IMR-90 (cell line): ENCODE results near the gene BAHD1. TPM values are rescaled to one million over a fixed set of nuclear protein-coding genes. Genes with fewer than 3 reads are reported as not detected.

Source experiments
- ATAC-seq: fragments of 200-7000 bp; cut with Tn5 transposase; 2 replicates; pipeline ENCODE4 v1.9.1; 2020; ENCODE audit warnings: low read depth, mild to moderate bottlenecking, moderate library complexity
- BruUV-seq: library from RNA; stranded (reverse); fragments of 400-500 nt; replicated peaks from 2 replicates; lab custom pipeline; 2021; lab: Mats Ljungman, UMichigan
- CTCF ChIA-PET: fragments of 300-600 bp; formaldehyde crosslinking; extraction: SDS; loops from one replicate; lab custom pipeline; 2021; ENCODE audit warnings: antibody characterized with exemption; lab: Yijun Ruan, JAX
- POLR2A ChIA-PET: fragments of 300-600 bp; sonication (Branson Sonifier 250); formaldehyde crosslinking; loops from one replicate; lab custom pipeline; 2022; ENCODE audit warnings: antibody characterized with exemption; ENCODE audit not compliant: unreplicated experiment; lab: Charles Lee
- DNase-seq: peaks from one replicate; pipeline ENCODE4 v3.0.0; 2013
- H2AFZ ChIP-seq: replicated peaks from 2 replicates; pipeline ENCODE3; 2013; ENCODE audit warnings: low read length, mild to moderate bottlenecking; ENCODE audit not compliant: poor library complexity
- H2AK5ac ChIP-seq: 2 replicates; pipeline ENCODE4 v1.6.1; 2013; ENCODE audit warnings: low read depth, low read length, inconsistent platforms
- H2AK9ac ChIP-seq: replicated peaks from 2 replicates; pipeline ENCODE3; 2013; ENCODE audit warnings: mild to moderate bottlenecking, low read depth, low read length, moderate library complexity; ENCODE audit not compliant: poor library complexity
- H2BK120ac ChIP-seq: 2 replicates; pipeline ENCODE4 v1.6.1; 2013; ENCODE audit warnings: low read depth, low read length, inconsistent platforms
- H2BK15ac ChIP-seq: 3 replicates; pipeline ENCODE4 v1.6.1; 2013; ENCODE audit warnings: low read depth, low read length, inconsistent platforms
- H2BK20ac ChIP-seq: 2 replicates; pipeline ENCODE4 v1.6.1; 2013; ENCODE audit warnings: low read depth, mild to moderate bottlenecking, inconsistent platforms, low read length, moderate library complexity
- H2BK5ac ChIP-seq: 2 replicates; pipeline ENCODE4 v1.6.1; 2013; ENCODE audit warnings: mild to moderate bottlenecking, low read depth, low read length, inconsistent platforms; ENCODE audit not compliant: poor library complexity, severe bottlenecking
- H3K14ac ChIP-seq: replicated peaks from 2 replicates; pipeline ENCODE4 v1.6.1; 2013; ENCODE audit warnings: low read depth, low read length, inconsistent platforms
- H3K18ac ChIP-seq: 2 replicates; pipeline ENCODE4 v1.6.1; 2013; ENCODE audit warnings: low read depth, low read length, control low read depth
- H3K23ac ChIP-seq: 2 replicates; pipeline ENCODE4 v1.6.1; 2013; ENCODE audit warnings: low read depth, low read length, inconsistent platforms
- H3K27ac ChIP-seq: 2 replicates; pipeline ENCODE4 v1.5.1; 2013; ENCODE audit warnings: mild to moderate bottlenecking, control low read depth, low read length; ENCODE audit not compliant: insufficient read depth
- H3K27me3 ChIP-seq: 2 replicates; pipeline ENCODE4 v1.6.1; 2013; ENCODE audit warnings: low read length; ENCODE audit not compliant: control insufficient read depth, insufficient read depth
- H3K36me3 ChIP-seq: 2 replicates; pipeline ENCODE4 v1.6.1; 2013; ENCODE audit warnings: low read length, mixed read lengths; ENCODE audit not compliant: control insufficient read depth, insufficient read depth
- H3K4ac ChIP-seq: 2 replicates; pipeline ENCODE4 v1.6.1; 2013; ENCODE audit warnings: low read depth, low read length, inconsistent platforms
- H3K4me1 ChIP-seq: 2 replicates; pipeline ENCODE4 v1.6.1; 2013; ENCODE audit warnings: low read length, mixed read lengths; ENCODE audit not compliant: control insufficient read depth, insufficient read depth
- H3K4me2 ChIP-seq: 2 replicates; pipeline ENCODE4 v1.6.1; 2013; ENCODE audit warnings: low read depth, mild to moderate bottlenecking, control low read depth, low read length, moderate library complexity
- H3K4me3 ChIP-seq: 2 replicates; pipeline ENCODE4 v1.5.1; 2013; ENCODE audit warnings: low read depth, mild to moderate bottlenecking, control low read depth, low read length, moderate library complexity; ENCODE audit not compliant: insufficient read depth
- H3K56ac ChIP-seq: 2 replicates; pipeline ENCODE4 v1.6.1; 2013; ENCODE audit warnings: low read length, inconsistent platforms; ENCODE audit not compliant: insufficient read depth; ENCODE audit errors: extremely low read depth
- H3K79me1 ChIP-seq, 2 experiments: 2 replicates each; pipeline ENCODE4 v1.6.1; 2013; ENCODE audit warnings: low read length in 2 of 2, inconsistent platforms in 1 of 2, low read depth in 1 of 2
- H3K9ac ChIP-seq: 2 replicates; pipeline ENCODE4 v1.6.1; 2013; ENCODE audit warnings: low read depth, low read length, control low read depth
- H3K9me1 ChIP-seq: 2 replicates; pipeline ENCODE4 v1.6.1; 2013; ENCODE audit warnings: low read length, inconsistent platforms; ENCODE audit not compliant: insufficient read depth
- H3K9me3 ChIP-seq: 2 replicates; pipeline ENCODE4 v1.6.1; 2013; ENCODE audit warnings: low read length; ENCODE audit not compliant: control insufficient read depth, insufficient read depth
- H4K20me1 ChIP-seq: 2 replicates; pipeline ENCODE4 v1.6.1; 2013; ENCODE audit warnings: low read length, inconsistent platforms; ENCODE audit not compliant: insufficient read depth
- H4K5ac ChIP-seq: 2 replicates; pipeline ENCODE4 v1.6.1; 2013; ENCODE audit warnings: mild to moderate bottlenecking, low read depth, low read length, control low read depth
- H4K8ac ChIP-seq, 2 experiments: 2 replicates each; pipeline ENCODE4 v1.6.1; 2013; ENCODE audit warnings: low read depth in 2 of 2, low read length in 2 of 2, control low read depth in 1 of 2, inconsistent platforms in 1 of 2
- H4K91ac ChIP-seq: 2 replicates; pipeline ENCODE4 v1.6.1; 2013; ENCODE audit warnings: low read depth, low read length, inconsistent platforms; ENCODE audit not compliant: insufficient read depth
- BHLHE40 ChIP-seq: fragments of 150-350 bp; IDR thresholded peaks from 2 replicates; pipeline ENCODE4 v1.6.1; 2016; ENCODE audit warnings: mild to moderate bottlenecking, low read depth, low read length
- CEBPB ChIP-seq: IDR thresholded peaks from 2 replicates; pipeline ENCODE4 v1.6.1; 2012; ENCODE audit warnings: low read depth, low read length, improper control_type of control experiment
- CHD1 ChIP-seq: IDR thresholded peaks from 2 replicates; pipeline ENCODE4 v1.6.1; 2012; ENCODE audit warnings: low read depth, low read length, improper control_type of control experiment
- ELK1 ChIP-seq: fragments of 150-350 bp; IDR thresholded peaks from 2 replicates; pipeline ENCODE4 v1.6.1; 2016; ENCODE audit warnings: low read depth, mild to moderate bottlenecking, low read length, moderate library complexity, borderline replicate concordance
- FOS ChIP-seq: fragments of 150-350 bp; IDR thresholded peaks from 2 replicates; pipeline ENCODE4 v1.6.1; 2016; ENCODE audit warnings: low read depth, low read length
- MAFK ChIP-seq: IDR thresholded peaks from 2 replicates; pipeline ENCODE4 v1.6.1; 2012; ENCODE audit warnings: low read depth, low read length, improper control_type of control experiment
- MAZ ChIP-seq: IDR thresholded peaks from 2 replicates; pipeline ENCODE4 v1.6.1; 2012; ENCODE audit warnings: low read depth, mild to moderate bottlenecking, low read length, improper control_type of control experiment, moderate library complexity, borderline replicate concordance
- MXI1 ChIP-seq: IDR thresholded peaks from 2 replicates; pipeline ENCODE4 v1.6.1; 2012; ENCODE audit warnings: low read depth, mild to moderate bottlenecking, low read length, moderate library complexity, borderline replicate concordance
- NFE2L2 ChIP-seq: fragments of 150-350 bp; IDR thresholded peaks from 2 replicates; pipeline ENCODE4 v1.6.1; 2016; ENCODE audit warnings: low read depth, mild to moderate bottlenecking, low read length
- POLR2A ChIP-seq: IDR thresholded peaks from 2 replicates; pipeline ENCODE4 v1.6.1; 2012; ENCODE audit warnings: mild to moderate bottlenecking, low read depth, low read length
- RAD21 ChIP-seq: IDR thresholded peaks from 2 replicates; pipeline ENCODE4 v1.6.1; 2012; ENCODE audit warnings: low read length, improper control_type of control experiment
- RCOR1 ChIP-seq: IDR thresholded peaks from 2 replicates; pipeline ENCODE4 v1.6.1; 2012; ENCODE audit warnings: mild to moderate bottlenecking, low read length, improper control_type of control experiment; ENCODE audit not compliant: insufficient replicate concordance
- RFX5 ChIP-seq: IDR thresholded peaks from 2 replicates; pipeline ENCODE4 v1.8.0; 2012; ENCODE audit warnings: low read depth, mild to moderate bottlenecking, low read length, moderate library complexity
- SMC3 ChIP-seq: fragments of 150-350 bp; IDR thresholded peaks from 2 replicates; pipeline ENCODE4 v1.6.1; 2016; ENCODE audit warnings: low read depth, mild to moderate bottlenecking, antibody characterized with exemption, low read length, moderate library complexity
- USF2 ChIP-seq: fragments of 150-350 bp; IDR thresholded peaks from 2 replicates; pipeline ENCODE4 v1.6.1; 2017; ENCODE audit warnings: mild to moderate bottlenecking, antibody characterized with exemption, low read length, low read depth
- WGBS, 2 experiments: methylation state at CpG; one replicate each; pipeline versions ENCODE4 v1.1.5 to v1.1.7; 2013; ENCODE audit warnings: missing lambda C conversion rate in 2 of 2; ENCODE audit not compliant: insufficient read length in 1 of 2; ENCODE audit errors: extremely low coverage in 2 of 2; 5-methylcytosine and 5-hydroxymethylcytosine counted together
- dilution Hi-C: fragments of 300-500 bp; cut with HindIII; formaldehyde crosslinking; loops from one replicate; pipeline ENCODE4 v1.14.3; 2018; ENCODE audit warnings: low sequenced_read_pairs; ENCODE audit not compliant: unreplicated experiment
- in situ Hi-C: fragments of 300-500 bp; cut with MboI; formaldehyde crosslinking; loops from 3 replicates; pipeline ENCODE4 v1.14.3; 2019; ENCODE audit warnings: low sequenced_read_pairs, inconsistent platforms, mixed read lengths
- intact Hi-C: fragments of 100-400 bp; cut with micrococcal nuclease; formaldehyde crosslinking; loops from 2 replicates; pipeline ENCODE4 v1.10.0; 2022
- polyA plus RNA-seq, 3 experiments: library from polyadenylated mRNA; depleted of rRNA; stranded (reverse); fragments of >200 nt; gene quantifications; 2 replicates each; pipeline ENCODE4 v1.2.3, GENCODE V29; 2012; ENCODE audit warnings: low replicate concordance in 1 of 3
- total RNA-seq: library from RNA; depleted of rRNA; stranded (reverse); fragments of >200 nt; gene quantifications from 2 replicates; pipeline ENCODE4 v1.2.3, GENCODE V29; 2012

BAHD1 gene
- total and polyA plus RNA-seq, 2 of the 4 experiments (the other 2 are of a cell fraction): 3.0 to 8.7 TPM

DNA sequence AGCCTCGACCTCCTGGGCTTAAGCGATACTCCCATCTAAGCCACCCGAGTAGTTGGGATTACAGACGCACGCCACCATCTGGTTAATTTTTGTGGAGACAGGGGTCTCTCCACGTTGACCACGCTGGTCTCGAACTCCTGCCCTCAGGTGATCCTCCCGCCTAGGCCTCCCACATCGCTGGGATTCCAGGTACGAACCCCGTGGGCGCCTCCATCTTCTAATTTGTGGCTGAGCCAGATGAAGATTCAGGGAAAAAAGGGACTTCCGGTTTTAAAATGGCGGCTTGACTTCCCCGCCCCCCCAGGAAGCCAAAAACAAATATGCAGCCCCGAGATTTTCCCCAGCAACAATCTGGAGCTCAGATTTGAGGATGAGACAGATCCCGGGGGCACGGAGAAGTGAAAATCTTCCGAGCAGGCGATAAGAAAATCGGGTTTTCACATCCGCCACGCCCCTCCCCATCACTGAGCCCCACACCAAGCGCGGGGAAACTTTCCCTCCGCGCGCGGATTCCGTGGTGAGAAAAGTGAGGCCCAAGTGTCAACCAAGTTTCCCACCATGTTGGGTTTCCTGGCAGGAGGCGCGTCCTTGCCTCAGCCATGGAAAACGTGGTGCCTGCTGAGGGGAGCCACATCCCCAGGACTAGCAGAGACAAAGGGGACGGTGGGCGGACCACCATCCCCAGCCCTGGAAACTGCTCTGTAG is 45.5 kb downstream of the BAHD1 start:
- Histone ChIP-seq H2BK5ac (no peak overlapping the region), H3K9me3 (no peaks in the 10 kb centered on the region; the same call in 1 of the 2 replicates), H3K27ac (no peak overlapping the region), H3K79me1 (no peaks in the 10 kb centered on the region), H4K20me1 (no peaks in the 10 kb centered on the region), H2BK15ac (no peak overlapping the region), H3K4me1 (no peaks in the 10 kb centered on the region), H3K36me3 (no peaks in the 10 kb centered on the region), H3K18ac (no peak overlapping the region), H3K4ac (no peak overlapping the region), H3K9me1 (no peaks in the 10 kb centered on the region), H2AK9ac (no peak overlapping the region), H2AFZ (no peak overlapping the region), H2BK20ac (no peak overlapping the region), H3K4me2 (no peak overlapping the region), H3K9ac (no peak overlapping the region), H4K8ac (no peak overlapping the region), H4K91ac (no peak overlapping the region), H3K23ac (no peak overlapping the region), H3K14ac (no peak overlapping the region), H2BK120ac (no peak overlapping the region), H3K27me3 (peaks cover 12% of the 10 kb centered on the region), H4K5ac (no peak overlapping the region), H3K56ac (no peak overlapping the region), H2AK5ac (no peak overlapping the region), H3K4me3 (no peak overlapping the region)
- no TSS peak for BruUV-seq
- no peak for TF ChIP-seq NFE2L2
- TF ChIP-seq MAFK: no peak
- no peak for TF ChIP-seq MXI1
- TF ChIP-seq RFX5: no peak
- TF ChIP-seq SMC3: no peak
- TF ChIP-seq BHLHE40: no peak
- no peak for TF ChIP-seq FOS
- no peak for TF ChIP-seq RCOR1
- no peak for TF ChIP-seq ELK1
- TF ChIP-seq CEBPB: no peak
- no peak for TF ChIP-seq USF2
- TF ChIP-seq RAD21: no peak
- no peak for TF ChIP-seq POLR2A
- TF ChIP-seq CHD1: no peak
- TF ChIP-seq MAZ: no peak
- DNase-seq (no peak), ATAC-seq (no peak)
- ChIA-PET POLR2A (no interaction called here), CTCF (no interaction called here)
- in situ Hi-C loops: no loop called here
- 60% methylated on average over 4 of the region's 36 CpGs; no CpG with 5 or more reads in 1 of the 2 experiments for WGBS, 2 experiments
- intact Hi-C loops: no loop called here
- dilution Hi-C loops: no loop called here
